Stomach (tissue), 4 donors: ENCODE data around the gene GYG1.

Experiments
- EP300 ChIP-seq: sonication (generic); formaldehyde crosslinking; IDR thresholded peaks from one replicate; pipeline ENCODE4 v1.6.1; 2017; ENCODE audit warnings: antibody characterized with exemption
- POLR2A ChIP-seq, 4 donors: fragments of 450-650 bp; IDR thresholded peaks; one replicate each; pipeline ENCODE4 v1.6.1; 2016; ENCODE audit warnings: antibody characterized with exemption in 4 of 4, control low read depth in 2 of 4, mild to moderate bottlenecking in 1 of 4, moderate library complexity in 1 of 4
- POLR2AphosphoS5 ChIP-seq, 3 donors: sonication (generic); formaldehyde crosslinking; IDR thresholded peaks; one replicate each; pipeline ENCODE4 v1.6.1; 2016; ENCODE audit warnings: antibody characterized with exemption in 3 of 3
- TF ChIP-seq, protein P1 (sequence below), 7 experiments: fragments of 450-650 bp in 4 of 7; fragments of 200-600 bp in 3 of 7; sonication (generic) in 3 of 7; IDR thresholded peaks; one replicate each; pipeline ENCODE4 v1.5.1; 2016 to 2019; ENCODE audit warnings: antibody characterized with exemption in 7 of 7, control low read depth in 2 of 7, mild to moderate bottlenecking in 1 of 7

DNA sequence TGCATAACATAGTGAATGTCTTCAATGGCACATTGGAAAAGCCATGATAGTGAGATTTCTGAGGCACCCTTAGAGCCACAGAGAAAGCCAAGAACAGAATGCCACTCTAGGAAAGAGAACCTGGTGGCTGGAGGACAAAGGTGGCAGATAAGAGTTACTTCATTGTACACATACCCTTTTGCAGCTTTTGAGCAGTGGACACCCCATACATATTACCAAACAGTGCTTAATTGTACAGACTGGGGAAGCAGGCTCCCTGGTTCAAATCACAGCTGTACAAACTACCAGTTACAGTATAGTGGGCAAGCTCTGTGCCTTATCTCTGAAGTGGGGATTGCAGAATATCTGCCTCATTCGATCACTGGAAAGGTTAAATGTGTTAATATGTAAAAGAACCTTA, 10.1 kb upstream of the GYG1 start:
- no peak for TF ChIP-seq EP300
- no peak for TF ChIP-seq POLR2A (IDR thresholded peaks at IDR 0.05)
- TF ChIP-seq, protein P1, sequence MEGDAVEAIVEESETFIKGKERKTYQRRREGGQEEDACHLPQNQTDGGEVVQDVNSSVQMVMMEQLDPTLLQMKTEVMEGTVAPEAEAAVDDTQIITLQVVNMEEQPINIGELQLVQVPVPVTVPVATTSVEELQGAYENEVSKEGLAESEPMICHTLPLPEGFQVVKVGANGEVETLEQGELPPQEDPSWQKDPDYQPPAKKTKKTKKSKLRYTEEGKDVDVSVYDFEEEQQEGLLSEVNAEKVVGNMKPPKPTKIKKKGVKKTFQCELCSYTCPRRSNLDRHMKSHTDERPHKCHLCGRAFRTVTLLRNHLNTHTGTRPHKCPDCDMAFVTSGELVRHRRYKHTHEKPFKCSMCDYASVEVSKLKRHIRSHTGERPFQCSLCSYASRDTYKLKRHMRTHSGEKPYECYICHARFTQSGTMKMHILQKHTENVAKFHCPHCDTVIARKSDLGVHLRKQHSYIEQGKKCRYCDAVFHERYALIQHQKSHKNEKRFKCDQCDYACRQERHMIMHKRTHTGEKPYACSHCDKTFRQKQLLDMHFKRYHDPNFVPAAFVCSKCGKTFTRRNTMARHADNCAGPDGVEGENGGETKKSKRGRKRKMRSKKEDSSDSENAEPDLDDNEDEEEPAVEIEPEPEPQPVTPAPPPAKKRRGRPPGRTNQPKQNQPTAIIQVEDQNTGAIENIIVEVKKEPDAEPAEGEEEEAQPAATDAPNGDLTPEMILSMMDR (IDR thresholded peaks at IDR 0.05): no peak
- no peak for TF ChIP-seq POLR2AphosphoS5 (IDR thresholded peaks at IDR 0.05)
